ENCODE data around the gene UVRAG.

- no peak for TF ChIP-seq CTCF (IDR thresholded peaks at IDR 0.05)
- TF ChIP-seq POLR2AphosphoS5 (IDR thresholded peaks at IDR 0.05; ENCODE audit: low read depth, low read length), result no peak
- TF ChIP-seq SIN3A (IDR thresholded peaks at IDR 0.05; ENCODE audit: borderline replicate concordance, insufficient read depth, low read depth, low read length), result no peak
- no peak for TF ChIP-seq REST (IDR thresholded peaks at IDR 0.05; ENCODE audit: insufficient read depth in 1 of 2, low read depth in 2 of 2, low read length in 1 of 2)
These were observed 193.5 kb downstream of the UVRAG start for GRCh38 chr11:76008474-76008873.

All from Panc1 (cell line).